Loucy (cell line): ENCODE data around the gene STIM1.
A peak's percentile ranks its signal among the peaks of the same experiment; 100 is the strongest.

Source experiments
- H2AFZ ChIP-seq: fragments of 200-600 bp; sonication (generic); 2 replicates; pipeline ENCODE4 v1.6.0; 2016; ENCODE audit warnings: antibody characterized with exemption, mild to moderate bottlenecking, low read length, moderate library complexity
- H3F3A ChIP-seq: fragments of 200-600 bp; 2 replicates; pipeline ENCODE4 v1.6.0; 2016; ENCODE audit warnings: antibody characterized with exemption, low read depth, mild to moderate bottlenecking
- H3K27me3 ChIP-seq: fragments of 200-600 bp; sonication (generic); 2 replicates; pipeline ENCODE4 v1.6.1; 2014; ENCODE audit warnings: low read length, mild to moderate bottlenecking; ENCODE audit not compliant: insufficient read depth, poor library complexity, severe bottlenecking
- H3K36me3 ChIP-seq: fragments of 200-600 bp; sonication (generic); 2 replicates; pipeline ENCODE4 v1.6.1; 2016; ENCODE audit warnings: low read length; ENCODE audit not compliant: insufficient read depth
- H3K4me1 ChIP-seq: fragments of 200-600 bp; sonication (generic); 2 replicates; pipeline ENCODE4 v1.5.1; 2014; ENCODE audit warnings: low read length, mild to moderate bottlenecking; ENCODE audit not compliant: insufficient read depth, poor library complexity, severe bottlenecking
- H3K4me2 ChIP-seq: fragments of 200-600 bp; sonication (generic); 2 replicates; pipeline ENCODE4 v1.6.0; 2014; ENCODE audit warnings: antibody characterized with exemption, low read length, low read depth, mild to moderate bottlenecking; ENCODE audit not compliant: poor library complexity, severe bottlenecking
- H3K4me3 ChIP-seq: fragments of 200-600 bp; sonication (generic); 2 replicates; pipeline ENCODE4 v1.5.1; 2014; ENCODE audit warnings: low read length, mild to moderate bottlenecking, mixed read lengths; ENCODE audit not compliant: poor library complexity, severe bottlenecking
- H3K79me2 ChIP-seq: fragments of 200-600 bp; sonication (generic); 2 replicates; pipeline ENCODE4 v1.6.1; 2014; ENCODE audit warnings: low read length; ENCODE audit not compliant: insufficient read depth
- H3K9ac ChIP-seq: fragments of 200-600 bp; sonication (generic); 2 replicates; pipeline ENCODE4 v1.6.0; 2014; ENCODE audit warnings: mild to moderate bottlenecking, low read depth, low read length, moderate library complexity; ENCODE audit not compliant: poor library complexity, severe bottlenecking
- H3K9me2 ChIP-seq: fragments of 200-600 bp; sonication (generic); replicated peaks from 2 replicates; pipeline ENCODE4 v1.6.1; 2016; ENCODE audit warnings: low read depth, low read length, mixed read lengths
- H3K9me3 ChIP-seq: fragments of 200-600 bp; sonication (generic); 2 replicates; pipeline ENCODE4 v1.6.1; 2014; ENCODE audit warnings: mild to moderate bottlenecking, antibody characterized with exemption, low read length, low read depth; ENCODE audit not compliant: insufficient read depth
- H4K20me1 ChIP-seq: fragments of 200-600 bp; sonication (generic); 2 replicates; pipeline ENCODE4 v1.6.0; 2014; ENCODE audit warnings: antibody characterized with exemption, low read length, mild to moderate bottlenecking; ENCODE audit not compliant: insufficient read depth, poor library complexity, severe bottlenecking
- EZH2phosphoT487 ChIP-seq: fragments of 200-600 bp; IDR thresholded peaks from 2 replicates; pipeline ENCODE4 v1.6.1; 2018; ENCODE audit warnings: antibody characterized with exemption, mild to moderate bottlenecking, moderate library complexity, borderline replicate concordance
- TF ChIP-seq, protein P1 (sequence below): fragments of 200-600 bp; sonication (generic); conservative IDR thresholded peaks from 2 replicates; pipeline ENCODE4 v1.5.1; 2014; ENCODE audit warnings: mild to moderate bottlenecking, antibody characterized with exemption, low read length

STIM1 gene

GRCh38 chr11:3983101-3983500 lies 127.6 kb downstream of the STIM1 start:
- TF ChIP-seq, protein P1, sequence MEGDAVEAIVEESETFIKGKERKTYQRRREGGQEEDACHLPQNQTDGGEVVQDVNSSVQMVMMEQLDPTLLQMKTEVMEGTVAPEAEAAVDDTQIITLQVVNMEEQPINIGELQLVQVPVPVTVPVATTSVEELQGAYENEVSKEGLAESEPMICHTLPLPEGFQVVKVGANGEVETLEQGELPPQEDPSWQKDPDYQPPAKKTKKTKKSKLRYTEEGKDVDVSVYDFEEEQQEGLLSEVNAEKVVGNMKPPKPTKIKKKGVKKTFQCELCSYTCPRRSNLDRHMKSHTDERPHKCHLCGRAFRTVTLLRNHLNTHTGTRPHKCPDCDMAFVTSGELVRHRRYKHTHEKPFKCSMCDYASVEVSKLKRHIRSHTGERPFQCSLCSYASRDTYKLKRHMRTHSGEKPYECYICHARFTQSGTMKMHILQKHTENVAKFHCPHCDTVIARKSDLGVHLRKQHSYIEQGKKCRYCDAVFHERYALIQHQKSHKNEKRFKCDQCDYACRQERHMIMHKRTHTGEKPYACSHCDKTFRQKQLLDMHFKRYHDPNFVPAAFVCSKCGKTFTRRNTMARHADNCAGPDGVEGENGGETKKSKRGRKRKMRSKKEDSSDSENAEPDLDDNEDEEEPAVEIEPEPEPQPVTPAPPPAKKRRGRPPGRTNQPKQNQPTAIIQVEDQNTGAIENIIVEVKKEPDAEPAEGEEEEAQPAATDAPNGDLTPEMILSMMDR = no peak
- no peak for TF ChIP-seq EZH2phosphoT487
- no peaks in the 10 kb centered on the region for H3K9me3 ChIP-seq
- peaks cover 9% of the 10 kb centered on the region; the same call in 1 of the 2 replicates for H3K36me3 ChIP-seq
- H3F3A ChIP-seq = no peaks in the 10 kb centered on the region
- H3K4me2 ChIP-seq = peak overlapping the region; percentile 29
- no peaks in the 10 kb centered on the region for H3K27me3 ChIP-seq
- H4K20me1 ChIP-seq = no peaks in the 10 kb centered on the region
- peaks cover 94% of the 10 kb centered on the region for H3K79me2 ChIP-seq
- H3K4me3 ChIP-seq = no peak overlapping the region
- H3K9ac ChIP-seq = peak overlapping the region; percentile 9
- no peak overlapping the region for H2AFZ ChIP-seq
- no peaks in the 10 kb centered on the region for H3K9me2 ChIP-seq
- H3K4me1 ChIP-seq = peaks cover 43% of the 10 kb centered on the region

DNA sequence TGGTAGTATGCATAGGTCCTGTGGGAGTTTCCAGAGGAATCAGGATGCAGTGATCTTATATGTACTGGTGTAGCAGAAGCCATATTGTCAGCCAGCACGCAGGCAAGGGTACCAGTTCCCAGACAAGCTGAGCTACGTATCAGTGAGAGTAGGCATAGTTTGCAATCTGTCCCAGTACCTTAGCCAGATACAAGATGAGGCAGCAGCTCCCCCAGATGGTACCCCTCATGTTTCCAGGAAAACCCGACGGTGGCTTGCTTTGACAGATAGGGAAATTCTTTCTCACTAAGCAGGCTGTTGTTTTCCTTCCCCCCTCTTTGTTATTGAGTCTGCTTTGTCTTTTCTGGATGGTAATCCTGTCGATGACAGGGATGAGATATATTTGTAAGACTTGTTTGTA lies 129.4 kb downstream of the STIM1 start:
- Histone ChIP-seq H3K36me3 (peaks cover 13% of the 10 kb centered on the region; the same call in 1 of the 2 replicates), H2AFZ (no peak overlapping the region), H3K9me3 (no peaks in the 10 kb centered on the region), H3K79me2 (peaks cover 97% of the 10 kb centered on the region), H3K4me3 (no peak overlapping the region), H4K20me1 (peaks cover 4% of the 10 kb centered on the region), H3K9me2 (no peaks in the 10 kb centered on the region), H3K9ac (no peak overlapping the region), H3F3A (no peaks in the 10 kb centered on the region), H3K4me1 (peaks cover 39% of the 10 kb centered on the region), H3K27me3 (no peaks in the 10 kb centered on the region), H3K4me2 (no peak overlapping the region)
- no peak for TF ChIP-seq EZH2phosphoT487
- TF ChIP-seq, protein P1 = peak; percentile 39; the same call in 1 of the 2 replicates

DNA sequence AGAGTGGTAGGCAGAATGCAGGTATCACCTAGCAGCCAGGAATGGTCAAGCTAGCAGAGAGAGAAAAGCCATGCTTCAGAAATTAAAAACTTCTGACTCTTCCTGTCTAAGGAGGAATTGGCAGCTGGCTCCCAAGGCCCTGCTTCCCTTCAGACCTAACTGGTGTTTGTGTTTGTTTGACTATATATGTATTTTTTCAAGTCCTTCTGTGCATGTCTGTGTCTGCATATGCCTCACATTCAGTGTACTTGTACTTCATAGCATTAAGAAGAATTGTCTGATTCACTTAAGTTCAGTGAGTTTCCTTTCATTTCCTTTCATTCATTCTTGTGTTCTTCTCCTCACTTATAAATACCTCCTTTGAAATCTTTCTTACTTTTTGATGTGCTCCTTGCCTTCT lies 130.2 kb downstream of the STIM1 start:
- no peak overlapping the region for H3K4me3 ChIP-seq
- H3F3A ChIP-seq = no peaks in the 10 kb centered on the region
- no peak overlapping the region for H3K4me2 ChIP-seq
- H3K9me3 ChIP-seq = no peaks in the 10 kb centered on the region
- H3K9me2 ChIP-seq = no peaks in the 10 kb centered on the region
- no peaks in the 10 kb centered on the region for H3K27me3 ChIP-seq
- TF ChIP-seq, protein P1 = no peak
- no peak for TF ChIP-seq EZH2phosphoT487
- H2AFZ ChIP-seq = no peak overlapping the region
- H3K79me2 ChIP-seq = peaks cover 95% of the 10 kb centered on the region
- H3K9ac ChIP-seq = no peak overlapping the region
- H3K36me3 ChIP-seq = peaks cover 13% of the 10 kb centered on the region; the same call in 1 of the 2 replicates
- peaks cover 4% of the 10 kb centered on the region for H4K20me1 ChIP-seq
- H3K4me1 ChIP-seq = peaks cover 42% of the 10 kb centered on the region
